Breast epithelium (tissue), 4 donors: ENCODE measurements around the gene IRX6. TPM values are rescaled to one million over a fixed set of nuclear protein-coding genes. Genes with fewer than 3 reads are reported as not detected.

Experiments used
- DNase-seq, 2 donors: peaks; one replicate each; pipeline ENCODE4 v3.0.0-alpha.2; 2019; ENCODE audit warnings: low spot score in 2 of 2
- H3K27ac ChIP-seq, 2 donors: fragments of 200-600 bp; sonication (generic) in 1 of 2; one replicate each; pipeline ENCODE4 v1.5.1; 2016 to 2019; ENCODE audit warnings: mild to moderate bottlenecking in 1 of 2
- H3K27me3 ChIP-seq, 2 donors: fragments of 200-600 bp; sonication (generic) in 1 of 2; one replicate each; pipeline versions ENCODE4 v1.5.1 to v1.6.0; 2017 to 2019; ENCODE audit warnings: control low read depth in 1 of 2, mild to moderate bottlenecking in 1 of 2
- H3K36me3 ChIP-seq: fragments of 200-600 bp; one replicate; pipeline ENCODE4 v1.5.1; 2019
- H3K4me1 ChIP-seq, 2 donors: fragments of 200-600 bp; sonication (generic); one replicate each; pipeline ENCODE4 v1.5.1; 2016 to 2019; ENCODE audit warnings: control low read depth in 1 of 2
- H3K4me3 ChIP-seq, 3 donors: fragments of 200-600 bp; sonication (generic); 1 replicate in 2 of 3; 2 replicates in 1 of 3; pipeline ENCODE4 v1.5.1; 2016 to 2019; ENCODE audit warnings: mild to moderate bottlenecking in 3 of 3, moderate library complexity in 2 of 3
- H3K9me3 ChIP-seq, 2 donors: fragments of 200-600 bp; sonication (generic) in 1 of 2; one replicate each; pipeline ENCODE4 v1.5.1; 2016 to 2019; ENCODE audit warnings: control low read depth in 1 of 2
- CTCF ChIP-seq, 3 donors: fragments of 450-650 bp; IDR thresholded peaks; one replicate each; pipeline ENCODE4 v1.5.1; 2016 to 2017; ENCODE audit warnings: antibody characterized with exemption in 3 of 3, mild to moderate bottlenecking in 3 of 3, moderate library complexity in 3 of 3
- POLR2A ChIP-seq: fragments of 450-650 bp; IDR thresholded peaks from one replicate; pipeline ENCODE4 v1.6.1; 2016; ENCODE audit warnings: antibody characterized with exemption, mild to moderate bottlenecking, moderate library complexity
- POLR2AphosphoS5 ChIP-seq, 3 donors: sonication (generic); formaldehyde crosslinking; IDR thresholded peaks; one replicate each; pipeline ENCODE4 v1.6.1; 2017; ENCODE audit warnings: antibody characterized with exemption in 3 of 3
- intact Hi-C: fragments of 100-400 bp; cut with DNase I; formaldehyde crosslinking; loops from one replicate; pipeline ENCODE4 v1.15.1; 2023; ENCODE audit warnings: low total_unique reads
- total RNA-seq, 3 donors: library from RNA; depleted of rRNA; stranded (reverse); fragments of >200 nt; gene quantifications; one replicate each; pipeline ENCODE4 v1.1.0, GENCODE V29; 2016

IRX6 gene
- total RNA-seq, 3 donors from 2014 or later: 3.1 to 12.8 (median 3.6) TPM

- Histone ChIP-seq H3K36me3 (no peaks in the 10 kb centered on the region), H3K4me1 (no peaks in the 10 kb centered on the region), H3K9me3 (no peaks in the 10 kb centered on the region), H3K27ac (no peak overlapping the region), H3K27me3 (peaks cover 0 to 7% of the 10 kb centered on the region in 2 donors), H3K4me3 (no peak overlapping the region)
- no peak for DNase-seq
- no peak for TF ChIP-seq POLR2A
- TF ChIP-seq CTCF (IDR thresholded peaks at IDR 0.05): no peak
- no peak for TF ChIP-seq POLR2AphosphoS5 (IDR thresholded peaks at IDR 0.05)
- intact Hi-C loops: no loop called here
These were observed 7.7 kb downstream of the IRX6 start for GRCh38 chr16:55331648-55332185.

- Histone ChIP-seq H3K27ac (no peak overlapping the region), H3K4me3 (no peak overlapping the region), H3K4me1 (no peaks in the 10 kb centered on the region), H3K27me3 (peaks cover 0 to 5% of the 10 kb centered on the region in 2 donors), H3K36me3 (no peaks in the 10 kb centered on the region), H3K9me3 (no peaks in the 10 kb centered on the region)
- intact Hi-C loops: no loop called here
- TF ChIP-seq POLR2A (no peak), CTCF (IDR thresholded peaks at IDR 0.05) (no peak), POLR2AphosphoS5 (IDR thresholded peaks at IDR 0.05) (no peak)
- DNase-seq: no peak
These were observed 9.7 kb downstream of the IRX6 start for GRCh38 chr16:55333684-55334083.

GRCh38 chr16:55338646-55339045 is 14.6 kb downstream of the IRX6 start:
- H3K9me3 ChIP-seq: no peaks in the 10 kb centered on the region
- H3K27me3 ChIP-seq: no peaks in the 10 kb centered on the region
- no peaks in the 10 kb centered on the region for H3K36me3 ChIP-seq
- no peak overlapping the region for H3K27ac ChIP-seq
- TF ChIP-seq POLR2A: no peak
- TF ChIP-seq CTCF (IDR thresholded peaks at IDR 0.05): no peak
- TF ChIP-seq POLR2AphosphoS5 (IDR thresholded peaks at IDR 0.05): no peak
- no peak for DNase-seq
- intact Hi-C loops: no loop called here
- H3K4me1 ChIP-seq: no peaks in the 10 kb centered on the region
- H3K4me3 ChIP-seq: no peak overlapping the region

- Histone ChIP-seq H3K9me3 (no peaks in the 10 kb centered on the region), H3K27me3 (no peaks in the 10 kb centered on the region), H3K4me3 (no peak overlapping the region), H3K27ac (no peak overlapping the region), H3K4me1 (no peaks in the 10 kb centered on the region), H3K36me3 (no peaks in the 10 kb centered on the region)
- DNase-seq: no peak
- intact Hi-C loops: no loop called here
- TF ChIP-seq CTCF (IDR thresholded peaks at IDR 0.05): no peak
- TF ChIP-seq POLR2A: no peak
- no peak for TF ChIP-seq POLR2AphosphoS5 (IDR thresholded peaks at IDR 0.05)
These were observed 16.4 kb downstream of the IRX6 start for GRCh38 chr16:55340445-55340844.

GRCh38 chr16:55341681-55342080 is 17.7 kb downstream of the IRX6 start:
- no peaks in the 10 kb centered on the region for H3K27me3 ChIP-seq
- no peak for DNase-seq
- intact Hi-C loops: no loop called here

More at GRCh38 chr16:55341681-55342080, 17.7 kb downstream of the IRX6 start:
- TF ChIP-seq CTCF (IDR thresholded peaks at IDR 0.05): no peak
- no peak for TF ChIP-seq POLR2A
- no peak for TF ChIP-seq POLR2AphosphoS5 (IDR thresholded peaks at IDR 0.05)
- Histone ChIP-seq H3K4me3 (no peak overlapping the region), H3K36me3 (no peaks in the 10 kb centered on the region), H3K27ac (no peak overlapping the region), H3K9me3 (no peaks in the 10 kb centered on the region), H3K4me1 (no peaks in the 10 kb centered on the region)
